22Rv1 (cell line): ENCODE data around the gene BIN2.

Source experiments
- CTCF ChIP-seq: fragments of 450-650 bp; IDR thresholded peaks from 2 replicates; pipeline ENCODE4 v1.5.1; 2017; ENCODE audit warnings: mild to moderate bottlenecking
- ZFX ChIP-seq: fragments of 450-650 bp; IDR thresholded peaks from 2 replicates; pipeline ENCODE4 v1.6.1; 2017; ENCODE audit warnings: antibody characterized with exemption, borderline replicate concordance

GRCh38 chr12:51323317-51323960 lies 535 bp downstream of the BIN2 start:
- TF ChIP-seq CTCF (no peak), ZFX (no peak)
